Measurements from ENCODE around the gene PATJ. TPM values are rescaled to one million over a fixed set of nuclear protein-coding genes. Genes with fewer than 3 reads are reported as not detected.
"Not testable (repeated sequence)": the region's sequence is repeated elsewhere in the genome, so short reads cannot be mapped to it uniquely, and the experiment has no call there.

The PATJ gene
- total and polyA plus RNA-seq, 2 experiments from 2014 or later = 20.0 to 44.8 TPM

- Histone ChIP-seq H3K79me2 (no peaks in the 10 kb centered on the region), H3K4me1 (ENCODE audit: insufficient read depth) (no peaks in the 10 kb centered on the region), H3K9me2 (replicated peaks; ENCODE audit: insufficient read depth) (no peaks in the 10 kb centered on the region), H3K9me3 (ENCODE audit: low read depth) (no peaks in the 10 kb centered on the region), H3K4me3 (no peak overlapping the region), H3K4me2 (no peak overlapping the region), H3K27ac (no peak overlapping the region), H4K20me1 (ENCODE audit: insufficient read depth, poor library complexity, severe bottlenecking) (no peaks in the 10 kb centered on the region), H3K27me3 (no peaks in the 10 kb centered on the region), H2AFZ (no peak overlapping the region), H3K36me3 (replicated peaks; ENCODE audit: insufficient read depth, low read depth) (no peaks in the 10 kb centered on the region)
- no peak for TF ChIP-seq EZH2 (IDR thresholded peaks at IDR 0.05; ENCODE audit: borderline replicate concordance)
- no peak for TF ChIP-seq EZH2phosphoT487 (IDR thresholded peaks at IDR 0.05; ENCODE audit: low read depth, severe bottlenecking, unreplicated experiment)
- DNase-seq (ENCODE audit: low spot score) = no peak
Measured at GRCh38 chr1:61941794-61942193, 199.5 kb downstream of the PATJ start.

GRCh38 chr1:61942856-61943255 lies 200.6 kb downstream of the PATJ start:
- Histone ChIP-seq H3K9me3 (ENCODE audit: low read depth) (no peaks in the 10 kb centered on the region), H2AFZ (no peak overlapping the region), H3K4me2 (no peak overlapping the region), H3K9me2 (replicated peaks; ENCODE audit: insufficient read depth) (no peaks in the 10 kb centered on the region), H3K79me2 (no peaks in the 10 kb centered on the region), H3K4me1 (ENCODE audit: insufficient read depth) (no peaks in the 10 kb centered on the region), H3K36me3 (replicated peaks; ENCODE audit: insufficient read depth, low read depth) (no peaks in the 10 kb centered on the region), H3K4me3 (no peak overlapping the region), H4K20me1 (ENCODE audit: insufficient read depth, poor library complexity, severe bottlenecking) (no peaks in the 10 kb centered on the region), H3K27me3 (no peaks in the 10 kb centered on the region), H3K27ac (no peak overlapping the region)
- TF ChIP-seq CTCF (IDR thresholded peaks at IDR 0.05; ENCODE audit: poor library complexity) (no peak), EZH2phosphoT487 (IDR thresholded peaks at IDR 0.05; ENCODE audit: low read depth, severe bottlenecking, unreplicated experiment) (no peak), EZH2 (IDR thresholded peaks at IDR 0.05; ENCODE audit: borderline replicate concordance) (no peak)
- DNase-seq (ENCODE audit: low spot score) = no peak
- 99% methylated on average over 5 of the region's 5 CpGs for WGBS (ENCODE audit: low lambda C conversion rate, missing lambda C conversion rate)

GRCh38 chr1:61948685-61949084 lies 206.4 kb downstream of the PATJ start:
- not testable (repeated sequence) for H3K36me3 ChIP-seq (replicated peaks; ENCODE audit: insufficient read depth, low read depth); H3K4me2 ChIP-seq; H3K9me3 ChIP-seq (ENCODE audit: low read depth); DNase-seq (ENCODE audit: low spot score); H3K27ac ChIP-seq; H3K4me1 ChIP-seq (ENCODE audit: insufficient read depth); H4K20me1 ChIP-seq (ENCODE audit: insufficient read depth, poor library complexity, severe bottlenecking); H3K4me3 ChIP-seq; H2AFZ ChIP-seq; H3K27me3 ChIP-seq; H3K79me2 ChIP-seq; H3K9me2 ChIP-seq (replicated peaks; ENCODE audit: insufficient read depth)
- WGBS (ENCODE audit: low lambda C conversion rate, missing lambda C conversion rate) = 68% methylated on average over 5 of the region's 5 CpGs

GRCh38 chr1:61950418-61950817 lies 208.1 kb downstream of the PATJ start:
- H3K4me2 ChIP-seq = no peak overlapping the region
- H3K4me3 ChIP-seq = no peak overlapping the region
- DNase-seq (ENCODE audit: low spot score) = no peak
- TF ChIP-seq CTCF (IDR thresholded peaks at IDR 0.05; ENCODE audit: poor library complexity) (peak; percentile 37), EZH2phosphoT487 (IDR thresholded peaks at IDR 0.05; ENCODE audit: low read depth, severe bottlenecking, unreplicated experiment) (no peak)
- H3K27me3 ChIP-seq = no peaks in the 10 kb centered on the region
- H3K9me3 ChIP-seq (ENCODE audit: low read depth) = no peaks in the 10 kb centered on the region
- no peaks in the 10 kb centered on the region for H3K9me2 ChIP-seq (replicated peaks; ENCODE audit: insufficient read depth)
- 54% methylated on average over 2 of the region's 2 CpGs for WGBS (ENCODE audit: low lambda C conversion rate, missing lambda C conversion rate)
- no peaks in the 10 kb centered on the region for H4K20me1 ChIP-seq (ENCODE audit: insufficient read depth, poor library complexity, severe bottlenecking)
- H3K79me2 ChIP-seq = no peaks in the 10 kb centered on the region
- H3K36me3 ChIP-seq (replicated peaks; ENCODE audit: insufficient read depth, low read depth) = no peaks in the 10 kb centered on the region
- no peaks in the 10 kb centered on the region for H3K4me1 ChIP-seq (ENCODE audit: insufficient read depth)
- H3K27ac ChIP-seq = no peak overlapping the region
- no peak overlapping the region for H2AFZ ChIP-seq

Measured in hepatocyte (in vitro differentiated cells).